Kidney epithelial cell (primary cell): ENCODE data around the gene WASF3. TPM values are rescaled to one million over a fixed set of nuclear protein-coding genes. Genes with fewer than 3 reads are reported as not detected.

Experiments used
- DNase-seq: peaks from one replicate; pipeline ENCODE4 v3.0.0-alpha.2; 2010; ENCODE audit warnings: low read depth
- H3K27me3 ChIP-seq: 2 replicates; pipeline ENCODE4 v1.6.0; 2011; ENCODE audit warnings: low read length; ENCODE audit not compliant: control insufficient read depth, insufficient read depth
- H3K36me3 ChIP-seq: 2 replicates; pipeline ENCODE4 v1.5.1; 2011; ENCODE audit warnings: low read length; ENCODE audit not compliant: control insufficient read depth, insufficient read depth
- H3K4me3 ChIP-seq: 2 replicates; pipeline ENCODE4 v1.5.1; 2011; ENCODE audit warnings: low read depth, mild to moderate bottlenecking, control low read depth, low read length
- total RNA-seq: library from RNA; depleted of rRNA; stranded (reverse); fragments of >200 nt; gene quantifications from 2 replicates; pipeline ENCODE4 v1.2.3, GENCODE V29; 2015
- TF ChIP-seq, protein P1 (sequence below): IDR thresholded peaks from 2 replicates; pipeline ENCODE4 v1.5.1; 2011; ENCODE audit warnings: mild to moderate bottlenecking, moderate library complexity, low read length, control low read depth, inconsistent platforms; ENCODE audit not compliant: insufficient read depth, poor library complexity, severe bottlenecking

Gene WASF3
- total RNA-seq, 1 donor from 2014 or later, result 11.5 TPM

DNA sequence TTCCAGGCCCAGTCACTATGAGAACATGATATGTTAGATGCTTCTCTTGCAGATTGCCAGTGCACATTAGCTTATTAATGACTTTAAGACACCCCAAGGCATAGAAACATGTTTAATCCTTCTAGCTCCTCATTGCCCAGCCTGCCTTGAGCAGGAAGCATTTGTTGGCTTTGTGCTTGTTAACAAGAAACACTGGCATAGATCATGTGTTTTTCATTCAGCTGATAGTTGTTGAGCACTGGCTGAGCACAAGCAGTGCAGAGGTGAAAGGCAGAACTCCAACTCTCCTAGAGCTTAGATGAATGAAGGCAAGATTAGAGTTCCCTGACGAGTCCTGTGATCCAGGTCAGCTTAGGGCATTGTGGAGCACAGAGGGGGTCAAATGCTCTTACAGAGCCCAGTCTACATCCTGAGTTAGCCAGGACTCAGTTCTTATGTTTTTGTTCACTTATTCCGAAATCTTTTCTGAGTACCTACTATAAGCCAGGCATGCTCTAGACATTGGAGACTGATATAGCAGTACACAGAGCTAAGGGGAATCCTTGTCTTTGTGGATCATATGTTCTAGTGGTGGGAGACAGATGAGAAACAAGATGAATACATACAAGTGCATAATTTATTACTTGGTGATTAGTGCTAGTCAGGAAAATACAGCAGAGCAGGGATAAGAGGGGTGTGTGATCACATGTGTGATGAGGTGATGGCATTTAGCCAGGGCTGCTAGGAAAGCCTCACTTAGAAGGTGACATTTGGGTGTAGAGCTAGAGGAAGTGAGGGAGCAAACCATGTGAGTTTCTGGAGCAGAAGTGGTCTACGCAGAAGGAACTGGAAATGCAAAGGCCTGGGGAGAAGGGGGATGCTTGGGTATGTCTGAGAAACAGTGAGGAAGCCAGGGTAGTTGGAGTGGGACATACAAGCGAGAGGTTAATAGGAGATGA lies 101.2 kb downstream of the WASF3 start:
- Histone ChIP-seq H3K4me3 (no peak overlapping the region), H3K36me3 (no peaks in the 10 kb centered on the region), H3K27me3 (no peaks in the 10 kb centered on the region)
- TF ChIP-seq, protein P1, sequence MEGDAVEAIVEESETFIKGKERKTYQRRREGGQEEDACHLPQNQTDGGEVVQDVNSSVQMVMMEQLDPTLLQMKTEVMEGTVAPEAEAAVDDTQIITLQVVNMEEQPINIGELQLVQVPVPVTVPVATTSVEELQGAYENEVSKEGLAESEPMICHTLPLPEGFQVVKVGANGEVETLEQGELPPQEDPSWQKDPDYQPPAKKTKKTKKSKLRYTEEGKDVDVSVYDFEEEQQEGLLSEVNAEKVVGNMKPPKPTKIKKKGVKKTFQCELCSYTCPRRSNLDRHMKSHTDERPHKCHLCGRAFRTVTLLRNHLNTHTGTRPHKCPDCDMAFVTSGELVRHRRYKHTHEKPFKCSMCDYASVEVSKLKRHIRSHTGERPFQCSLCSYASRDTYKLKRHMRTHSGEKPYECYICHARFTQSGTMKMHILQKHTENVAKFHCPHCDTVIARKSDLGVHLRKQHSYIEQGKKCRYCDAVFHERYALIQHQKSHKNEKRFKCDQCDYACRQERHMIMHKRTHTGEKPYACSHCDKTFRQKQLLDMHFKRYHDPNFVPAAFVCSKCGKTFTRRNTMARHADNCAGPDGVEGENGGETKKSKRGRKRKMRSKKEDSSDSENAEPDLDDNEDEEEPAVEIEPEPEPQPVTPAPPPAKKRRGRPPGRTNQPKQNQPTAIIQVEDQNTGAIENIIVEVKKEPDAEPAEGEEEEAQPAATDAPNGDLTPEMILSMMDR, result no peak
- no peak for DNase-seq

DNA sequence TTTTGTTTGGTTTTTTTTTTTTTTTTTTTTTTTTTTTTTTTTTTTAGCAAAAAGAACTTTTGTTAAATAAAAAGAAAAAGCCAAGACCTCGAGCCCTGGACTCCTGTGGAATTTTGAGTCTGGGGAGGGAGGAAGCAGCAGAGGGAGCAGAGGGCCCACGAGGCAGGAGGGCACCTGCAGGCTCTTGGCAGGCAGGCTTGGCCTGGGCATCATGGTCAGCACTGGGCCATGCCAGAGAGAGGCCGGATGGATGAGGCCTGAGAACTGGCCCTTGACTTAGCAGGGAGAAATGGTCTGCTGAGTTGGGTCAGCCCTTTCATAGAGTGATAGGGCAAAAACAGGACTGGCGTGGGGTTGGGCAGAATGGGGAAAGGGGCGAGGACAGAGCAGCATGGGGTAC lies 102.7 kb downstream of the WASF3 start:
- TF ChIP-seq, protein P1, result no peak
- Histone ChIP-seq H3K27me3 (no peaks in the 10 kb centered on the region), H3K4me3 (no peak overlapping the region), H3K36me3 (no peaks in the 10 kb centered on the region)
- no peak for DNase-seq

DNA sequence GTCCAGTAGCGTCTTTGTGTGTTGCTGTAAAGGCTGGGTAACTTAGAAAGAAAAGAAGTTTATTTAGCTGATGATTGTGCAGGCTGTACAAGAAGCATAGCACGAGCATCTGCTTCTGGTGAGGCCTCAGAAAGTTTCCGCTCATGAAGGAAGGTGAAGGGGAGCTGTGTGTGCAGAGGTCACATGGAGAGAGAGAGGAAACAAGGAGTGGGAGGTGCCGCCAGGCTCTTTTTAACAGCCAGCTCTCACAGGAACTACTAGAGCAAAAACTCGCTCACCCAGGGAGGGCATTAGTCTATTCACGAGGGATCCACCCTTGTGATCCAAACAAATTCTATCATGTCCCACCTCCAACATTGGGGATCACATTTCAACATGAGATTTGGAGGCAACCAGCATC lies 103.3 kb downstream of the WASF3 start:
- Histone ChIP-seq H3K4me3 (no peak overlapping the region), H3K36me3 (no peaks in the 10 kb centered on the region), H3K27me3 (no peaks in the 10 kb centered on the region)
- TF ChIP-seq, protein P1, result no peak
- DNase-seq, result no peak

DNA sequence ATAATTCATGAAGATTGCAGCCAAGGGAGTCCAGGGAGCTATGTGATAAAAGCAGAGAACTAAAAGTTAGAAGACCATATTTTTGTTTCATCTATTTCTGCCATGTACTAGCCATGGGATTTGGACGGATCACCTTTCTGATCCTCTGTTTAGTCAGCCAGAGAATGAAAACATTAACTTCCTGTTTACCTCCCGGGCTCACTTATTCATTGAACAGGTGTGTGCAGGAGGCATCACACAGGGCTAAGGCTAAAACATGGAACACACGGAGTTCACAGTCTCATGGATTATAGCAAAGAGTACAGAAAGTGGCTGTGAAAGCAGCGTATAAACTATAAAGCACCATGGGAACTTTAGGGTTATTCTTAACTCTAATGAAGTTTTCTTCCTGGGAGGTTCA lies 106.3 kb downstream of the WASF3 start:
- Histone ChIP-seq H3K27me3 (no peaks in the 10 kb centered on the region), H3K36me3 (no peaks in the 10 kb centered on the region), H3K4me3 (no peak overlapping the region)
- TF ChIP-seq, protein P1, result no peak
- no peak for DNase-seq

DNA sequence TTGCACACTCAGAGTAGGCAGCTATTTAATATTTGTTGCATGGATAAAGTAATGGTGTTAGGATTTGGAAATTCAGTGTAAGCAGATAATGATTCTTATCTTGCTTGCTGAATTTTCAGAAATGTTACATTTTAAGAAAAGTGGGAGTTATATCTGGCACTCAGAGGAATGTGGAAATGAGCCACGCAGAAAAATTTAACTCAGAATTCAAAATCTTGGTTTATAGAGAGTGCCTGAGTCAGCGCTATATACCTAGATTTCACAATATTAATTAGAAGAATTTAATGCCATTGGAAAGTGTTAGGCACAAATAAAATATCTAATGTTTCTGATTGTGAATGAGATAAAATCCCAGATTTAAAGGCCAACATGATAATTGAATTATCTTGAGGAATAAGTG lies 106.8 kb downstream of the WASF3 start:
- DNase-seq, result no peak
- H3K4me3 ChIP-seq, result no peak overlapping the region
- no peaks in the 10 kb centered on the region for H3K27me3 ChIP-seq
- TF ChIP-seq, protein P1, result no peak
- H3K36me3 ChIP-seq, result no peaks in the 10 kb centered on the region

DNA sequence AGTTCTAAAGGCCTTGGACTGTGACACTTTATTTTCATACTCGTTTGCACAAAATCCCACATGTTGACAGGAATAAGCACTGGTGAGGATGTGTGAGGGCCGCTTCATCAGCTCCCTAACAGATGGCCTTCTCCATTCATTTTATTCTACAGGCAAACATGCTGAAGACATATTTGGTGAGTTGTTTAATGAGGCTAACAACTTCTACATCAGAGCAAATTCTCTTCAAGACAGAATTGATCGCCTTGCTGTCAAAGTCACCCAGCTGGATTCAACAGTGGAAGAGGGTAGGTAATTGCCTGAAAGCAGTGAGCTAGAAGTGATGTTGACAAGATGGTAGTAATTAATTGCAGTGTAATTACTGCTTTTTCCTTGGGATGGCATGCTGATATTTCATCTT lies 107.4 kb downstream of the WASF3 start:
- Histone ChIP-seq H3K27me3 (no peaks in the 10 kb centered on the region), H3K4me3 (no peak overlapping the region), H3K36me3 (no peaks in the 10 kb centered on the region)
- TF ChIP-seq, protein P1, result no peak
- no peak for DNase-seq
